ENCODE measurements around the gene LILRB1.
"Not testable (repeated sequence)": the region's sequence is repeated elsewhere in the genome, so short reads cannot be mapped to it uniquely, and the experiment has no call there.

LILRB1 gene

GRCh38 chr19:54609356-54609791 lies 20.9 kb upstream of the LILRB1 start:
- Histone ChIP-seq H2AFZ (ENCODE audit: low read depth, low read length) (no peak overlapping the region), H3K9me3 (ENCODE audit: low read length) (peaks cover 5% of the 10 kb centered on the region), H3K4me3 (ENCODE audit: low read length) (no peak overlapping the region), H3K4me1 (ENCODE audit: insufficient read depth, low read length) (no peaks in the 10 kb centered on the region), H3K27me3 (ENCODE audit: insufficient read depth, low read length) (peaks cover 5% of the 10 kb centered on the region), H3K36me3 (ENCODE audit: insufficient read depth, low read length) (no peaks in the 10 kb centered on the region)

GRCh38 chr19:54612428-54612827 lies 17.9 kb upstream of the LILRB1 start:
- H2AFZ ChIP-seq (ENCODE audit: low read depth, low read length) = no peak overlapping the region
- H3K27me3 ChIP-seq (ENCODE audit: insufficient read depth, low read length) = no peaks in the 10 kb centered on the region
- H3K4me1 ChIP-seq (ENCODE audit: insufficient read depth, low read length) = no peaks in the 10 kb centered on the region
- H3K4me3 ChIP-seq (ENCODE audit: low read length) = no peak overlapping the region
- no peaks in the 10 kb centered on the region for H3K9me3 ChIP-seq (ENCODE audit: low read length)
- no peaks in the 10 kb centered on the region for H3K36me3 ChIP-seq (ENCODE audit: insufficient read depth, low read length)

- Histone ChIP-seq H3K9me3 (ENCODE audit: low read length) (no peaks in the 10 kb centered on the region), H3K27me3 (ENCODE audit: insufficient read depth, low read length) (no peaks in the 10 kb centered on the region), H2AFZ (ENCODE audit: low read depth, low read length) (no peak overlapping the region), H3K36me3 (ENCODE audit: insufficient read depth, low read length) (no peaks in the 10 kb centered on the region), H3K4me3 (ENCODE audit: low read length) (no peak overlapping the region), H3K4me1 (ENCODE audit: insufficient read depth, low read length) (no peaks in the 10 kb centered on the region)
These were observed 15.6 kb upstream of the LILRB1 start for GRCh38 chr19:54614726-54615125.

- Histone ChIP-seq H3K9me3 (ENCODE audit: low read length) (no peaks in the 10 kb centered on the region), H3K36me3 (ENCODE audit: insufficient read depth, low read length) (no peaks in the 10 kb centered on the region)
These were observed 14.2 kb upstream of the LILRB1 start for GRCh38 chr19:54616057-54616456.

GRCh38 chr19:54616821-54617560 lies 13.3 kb upstream of the LILRB1 start:
- Histone ChIP-seq H3K4me3 (ENCODE audit: low read length) (no peak overlapping the region), H3K4me1 (ENCODE audit: insufficient read depth, low read length) (no peaks in the 10 kb centered on the region), H3K27me3 (ENCODE audit: insufficient read depth, low read length) (no peaks in the 10 kb centered on the region), H3K9me3 (ENCODE audit: low read length) (no peaks in the 10 kb centered on the region), H3K36me3 (ENCODE audit: insufficient read depth, low read length) (no peaks in the 10 kb centered on the region), H2AFZ (ENCODE audit: low read depth, low read length) (no peak overlapping the region)

More at GRCh38 chr19:54616057-54616456, 14.2 kb upstream of the LILRB1 start:
- Histone ChIP-seq H3K4me3 (ENCODE audit: low read length) (no peak overlapping the region), H3K4me1 (ENCODE audit: insufficient read depth, low read length) (no peaks in the 10 kb centered on the region), H3K27me3 (ENCODE audit: insufficient read depth, low read length) (no peaks in the 10 kb centered on the region), H2AFZ (ENCODE audit: low read depth, low read length) (no peak overlapping the region)

GRCh38 chr19:54620464-54620863 lies 9.8 kb upstream of the LILRB1 start:
- no peaks in the 10 kb centered on the region for H3K4me1 ChIP-seq (ENCODE audit: insufficient read depth, low read length)
- H3K4me3 ChIP-seq (ENCODE audit: low read length) = no peak overlapping the region
- H3K36me3 ChIP-seq (ENCODE audit: insufficient read depth, low read length) = no peaks in the 10 kb centered on the region
- no peaks in the 10 kb centered on the region for H3K9me3 ChIP-seq (ENCODE audit: low read length)
- no peaks in the 10 kb centered on the region for H3K27me3 ChIP-seq (ENCODE audit: insufficient read depth, low read length)
- H2AFZ ChIP-seq (ENCODE audit: low read depth, low read length) = no peak overlapping the region

- H2AFZ ChIP-seq (ENCODE audit: low read depth, low read length) = no peak overlapping the region
- no peaks in the 10 kb centered on the region for H3K4me1 ChIP-seq (ENCODE audit: insufficient read depth, low read length)
- no peaks in the 10 kb centered on the region for H3K36me3 ChIP-seq (ENCODE audit: insufficient read depth, low read length)
- no peaks in the 10 kb centered on the region for H3K27me3 ChIP-seq (ENCODE audit: insufficient read depth, low read length)
- H3K9me3 ChIP-seq (ENCODE audit: low read length) = peaks cover 2% of the 10 kb centered on the region
- no peak overlapping the region for H3K4me3 ChIP-seq (ENCODE audit: low read length)
These were observed 7.9 kb upstream of the LILRB1 start for GRCh38 chr19:54622431-54622830.

GRCh38 chr19:54624234-54624633 lies 6.0 kb upstream of the LILRB1 start:
- H3K4me1 ChIP-seq (ENCODE audit: insufficient read depth, low read length) = not testable (repeated sequence)

GRCh38 chr19:54624934-54625730 lies 5.2 kb upstream of the LILRB1 start:
- H3K27me3 ChIP-seq (ENCODE audit: insufficient read depth, low read length); H3K4me3 ChIP-seq (ENCODE audit: low read length); H3K9me3 ChIP-seq (ENCODE audit: low read length); H3K36me3 ChIP-seq (ENCODE audit: insufficient read depth, low read length); H2AFZ ChIP-seq (ENCODE audit: low read depth, low read length); H3K4me1 ChIP-seq (ENCODE audit: insufficient read depth, low read length): not testable (repeated sequence)

More at GRCh38 chr19:54624234-54624633, 6.0 kb upstream of the LILRB1 start:
- H3K36me3 ChIP-seq (ENCODE audit: insufficient read depth, low read length); H3K9me3 ChIP-seq (ENCODE audit: low read length); H3K27me3 ChIP-seq (ENCODE audit: insufficient read depth, low read length); H3K4me3 ChIP-seq (ENCODE audit: low read length); H2AFZ ChIP-seq (ENCODE audit: low read depth, low read length): not testable (repeated sequence)

- Histone ChIP-seq H3K4me1 (ENCODE audit: insufficient read depth, low read length) (no peaks in the 10 kb centered on the region), H3K4me3 (ENCODE audit: low read length) (no peak overlapping the region), H3K36me3 (ENCODE audit: insufficient read depth, low read length) (no peaks in the 10 kb centered on the region), H3K27me3 (ENCODE audit: insufficient read depth, low read length) (peaks cover 9% of the 10 kb centered on the region), H3K9me3 (ENCODE audit: low read length) (peaks cover 2% of the 10 kb centered on the region), H2AFZ (ENCODE audit: low read depth, low read length) (no peak overlapping the region)
These were observed 3.5 kb upstream of the LILRB1 start for GRCh38 chr19:54626757-54627156.

GRCh38 chr19:54627912-54628311 lies 2.4 kb upstream of the LILRB1 start:
- H3K36me3 ChIP-seq (ENCODE audit: insufficient read depth, low read length); H3K27me3 ChIP-seq (ENCODE audit: insufficient read depth, low read length); H3K4me1 ChIP-seq (ENCODE audit: insufficient read depth, low read length); H3K4me3 ChIP-seq (ENCODE audit: low read length); H3K9me3 ChIP-seq (ENCODE audit: low read length); H2AFZ ChIP-seq (ENCODE audit: low read depth, low read length): not testable (repeated sequence)

- peaks cover 10% of the 10 kb centered on the region for H3K27me3 ChIP-seq (ENCODE audit: insufficient read depth, low read length)
- no peaks in the 10 kb centered on the region for H3K4me1 ChIP-seq (ENCODE audit: insufficient read depth, low read length)
- H2AFZ ChIP-seq (ENCODE audit: low read depth, low read length) = no peak overlapping the region
- H3K36me3 ChIP-seq (ENCODE audit: insufficient read depth, low read length) = no peaks in the 10 kb centered on the region
- H3K9me3 ChIP-seq (ENCODE audit: low read length) = peaks cover 2% of the 10 kb centered on the region
- no peak overlapping the region for H3K4me3 ChIP-seq (ENCODE audit: low read length)
These were observed 498 bp downstream of the LILRB1 start for GRCh38 chr19:54630782-54631181.

GRCh38 chr19:54631489-54632337 lies 1.4 kb downstream of the LILRB1 start:
- H3K27me3 ChIP-seq (ENCODE audit: insufficient read depth, low read length) = peaks cover 13% of the 10 kb centered on the region
- not testable (repeated sequence) for H3K4me1 ChIP-seq (ENCODE audit: insufficient read depth, low read length); H3K9me3 ChIP-seq (ENCODE audit: low read length); H3K4me3 ChIP-seq (ENCODE audit: low read length); H2AFZ ChIP-seq (ENCODE audit: low read depth, low read length); H3K36me3 ChIP-seq (ENCODE audit: insufficient read depth, low read length)
